Stimulated activated CD8-positive, alpha-beta memory T cell treated with anti-CD3 and anti-CD28 coated beads, Interleukin-4, amount 100 ng/mL, for 24 hours (primary cell): ENCODE results near the gene AJAP1.
"Not testable (repeated sequence)": the region's sequence is repeated elsewhere in the genome, so short reads cannot be mapped to it uniquely, and the experiment has no call there.

Experiments used
- DNase-seq: peaks from one replicate; pipeline ENCODE4 v3.0.0-alpha.2; 2020; ENCODE audit warnings: low read depth

AJAP1 gene

DNA sequence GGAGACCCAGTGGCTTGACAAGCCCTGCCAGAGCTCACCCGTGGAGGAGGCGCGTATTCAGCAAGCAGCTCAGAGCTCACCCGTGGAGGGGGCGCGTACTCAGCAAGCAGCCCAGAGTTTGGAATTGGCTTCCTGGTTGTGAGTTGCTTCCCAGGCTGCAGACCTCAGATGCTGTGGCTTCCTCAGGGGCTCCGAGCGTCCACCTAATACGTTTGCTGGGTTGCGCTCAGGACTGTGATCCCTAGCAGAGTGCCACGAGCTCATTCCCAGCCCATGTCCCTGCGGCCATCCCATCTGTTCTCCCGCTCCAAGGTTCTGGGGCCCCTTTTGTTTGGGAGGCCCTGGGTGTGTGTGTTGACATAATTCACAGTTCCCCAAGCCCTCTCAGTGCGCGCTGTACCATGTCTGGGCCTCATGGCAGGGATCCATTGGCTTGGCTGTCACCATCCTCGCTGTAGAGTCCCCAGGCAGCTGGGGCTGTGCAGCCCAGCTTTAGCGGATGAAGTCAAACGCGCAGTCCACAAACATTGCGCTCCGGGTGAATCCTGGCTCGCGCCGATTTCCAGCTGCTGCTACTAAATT is 3.6 kb downstream of the AJAP1 start:
- no peak for DNase-seq

DNA sequence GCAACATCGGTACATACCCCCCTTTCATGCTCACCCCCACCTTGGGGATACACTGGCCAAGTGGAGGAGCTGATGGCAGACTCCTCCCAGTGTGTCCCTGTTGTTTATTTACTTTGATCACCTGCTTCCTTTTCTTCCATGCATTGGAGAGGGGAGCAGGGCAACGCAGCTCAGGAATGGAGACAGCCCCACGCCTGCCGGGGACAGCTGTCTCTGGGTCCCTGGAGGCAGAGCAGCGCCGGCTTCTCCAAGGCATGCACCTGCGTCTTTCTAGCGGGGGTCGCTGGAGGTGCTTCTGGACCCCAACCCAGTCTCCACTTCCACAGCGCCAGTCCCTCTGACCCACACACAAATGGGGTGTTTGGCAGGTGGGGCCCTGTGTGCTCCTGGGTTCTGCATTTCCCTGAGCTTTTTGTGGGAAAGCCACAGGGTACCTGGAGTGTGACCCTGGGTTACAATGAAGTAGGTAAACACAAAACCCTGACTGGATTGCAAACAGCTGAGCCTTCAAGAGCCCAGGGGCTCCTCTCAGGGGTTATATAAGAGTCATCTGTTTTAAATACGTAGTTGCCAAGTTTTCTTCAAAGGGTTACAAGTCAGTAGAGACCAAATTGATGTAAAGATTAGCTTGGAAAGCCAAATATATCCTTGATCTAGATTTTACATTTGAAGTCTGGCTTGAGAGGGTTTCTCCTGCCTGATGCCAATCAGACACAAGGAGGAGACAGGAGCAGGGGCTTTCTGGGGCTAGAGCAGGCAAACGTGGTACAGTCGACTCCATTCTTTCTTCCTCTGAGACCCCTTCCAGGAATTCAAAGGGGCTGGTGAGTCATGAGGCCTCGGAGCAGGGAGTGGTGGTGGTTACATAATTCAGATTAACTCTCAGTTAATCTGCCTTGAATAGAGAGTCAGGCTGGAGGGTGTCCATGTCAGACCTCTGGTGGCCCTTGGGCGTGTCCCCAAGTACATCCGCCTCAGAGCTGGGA is 4.5 kb downstream of the AJAP1 start:
- DNase-seq: no peak

DNA sequence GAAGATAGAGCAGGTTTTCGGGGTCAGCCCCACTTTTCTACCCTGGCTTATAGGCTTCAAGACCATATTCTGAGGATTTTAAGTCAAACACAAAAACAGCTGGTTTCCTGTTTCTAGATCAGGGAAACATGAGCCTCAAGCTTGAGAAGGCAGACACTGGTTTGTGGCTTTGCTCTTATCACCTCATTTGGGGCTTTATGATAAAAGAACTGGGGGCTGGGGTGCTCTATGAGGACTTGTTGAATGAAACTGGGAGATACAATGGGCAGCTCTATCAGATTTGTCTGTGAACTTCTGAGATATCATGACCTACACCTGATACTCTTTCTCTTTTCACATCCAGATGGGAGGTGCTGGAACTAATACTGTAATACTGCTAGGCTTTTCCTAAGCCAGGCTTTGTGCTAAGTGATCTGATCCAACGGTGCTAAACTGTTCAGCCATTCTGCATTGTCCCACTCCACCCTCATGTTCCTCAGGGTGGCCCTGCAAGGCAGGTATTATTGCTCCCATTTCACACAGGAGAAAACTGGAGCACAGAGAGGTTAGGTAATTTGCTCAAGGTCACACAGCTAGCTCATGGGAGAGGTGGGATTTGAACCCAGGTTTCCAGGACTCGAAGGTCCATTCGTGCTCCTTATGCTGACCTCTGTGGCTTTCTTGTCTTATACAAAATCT is 6.6 kb downstream of the AJAP1 start:
- DNase-seq: no peak

DNA sequence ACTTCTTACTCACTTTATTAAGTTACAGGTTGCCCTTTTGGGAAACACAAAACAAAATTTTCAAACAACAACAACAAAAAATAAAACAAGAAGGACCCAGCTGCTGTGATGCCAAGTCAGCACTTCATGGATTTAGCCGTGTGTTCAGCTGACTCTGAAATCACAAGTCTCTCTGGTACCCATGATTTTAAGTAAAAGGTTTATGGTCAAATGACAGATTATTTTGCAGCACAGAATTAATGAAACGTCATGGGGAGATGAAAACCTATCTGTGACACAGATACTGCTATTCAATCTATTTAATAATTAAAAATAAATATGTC is 7.1 kb downstream of the AJAP1 start:
- no peak for DNase-seq

DNA sequence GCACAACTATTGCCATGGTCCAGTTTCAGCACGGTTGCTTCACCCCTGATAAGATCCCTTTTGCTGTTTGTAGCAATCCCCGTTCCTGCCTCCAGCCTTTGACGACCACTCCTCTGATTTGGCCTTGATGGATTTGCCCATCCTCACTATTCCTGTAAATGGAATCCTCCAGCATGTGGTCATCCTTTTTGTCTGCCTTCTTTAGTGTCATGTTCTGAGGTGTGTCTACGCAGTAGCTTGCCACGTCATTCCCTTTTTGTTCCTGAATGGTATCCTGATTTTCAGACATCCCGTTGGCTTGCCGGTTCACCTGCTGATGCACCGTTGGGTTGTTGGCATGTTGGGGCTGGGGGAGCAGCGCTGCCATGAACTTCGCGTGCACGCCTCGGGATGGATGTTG is 7.8 kb downstream of the AJAP1 start:
- no peak for DNase-seq

DNA sequence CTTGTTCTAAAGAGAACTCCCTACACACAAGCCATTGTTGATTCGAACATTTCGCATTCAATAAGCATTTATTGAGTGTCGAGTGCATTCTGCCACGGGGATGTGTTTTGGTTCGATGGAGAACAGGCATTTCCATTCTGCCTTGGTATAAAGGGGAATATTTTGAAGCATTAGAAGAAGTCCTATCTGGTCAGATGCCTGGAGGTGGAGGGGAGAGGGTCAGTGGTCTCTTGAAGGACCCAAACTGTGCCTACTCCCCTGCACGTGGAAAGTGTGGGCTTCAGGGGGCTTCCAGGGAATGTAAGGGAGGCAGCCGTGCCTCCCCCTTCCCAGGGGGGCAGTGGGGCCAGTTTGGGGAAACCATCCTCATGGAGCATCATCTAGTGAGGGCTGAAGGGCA is 8.3 kb downstream of the AJAP1 start:
- DNase-seq: no peak

DNA sequence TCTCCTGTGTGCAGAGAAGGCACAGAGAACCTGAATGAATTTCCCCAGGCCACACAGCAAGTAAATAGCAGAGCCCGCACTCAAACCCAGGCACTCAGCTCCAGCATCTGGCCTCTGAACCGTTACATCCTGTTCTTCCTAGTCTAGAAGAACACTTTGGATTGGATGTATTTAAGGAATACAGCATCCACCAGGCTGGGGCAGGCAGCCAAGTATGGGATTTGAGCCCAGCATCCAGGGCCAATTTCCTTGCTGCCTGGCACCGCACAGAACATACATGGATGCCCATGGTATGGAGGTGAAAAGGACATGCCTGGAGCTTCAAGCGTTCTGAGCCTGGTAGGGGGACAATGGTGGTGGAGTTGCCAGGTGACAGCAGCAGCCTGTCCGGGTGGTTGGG is 9.7 kb downstream of the AJAP1 start:
- no peak for DNase-seq

DNA sequence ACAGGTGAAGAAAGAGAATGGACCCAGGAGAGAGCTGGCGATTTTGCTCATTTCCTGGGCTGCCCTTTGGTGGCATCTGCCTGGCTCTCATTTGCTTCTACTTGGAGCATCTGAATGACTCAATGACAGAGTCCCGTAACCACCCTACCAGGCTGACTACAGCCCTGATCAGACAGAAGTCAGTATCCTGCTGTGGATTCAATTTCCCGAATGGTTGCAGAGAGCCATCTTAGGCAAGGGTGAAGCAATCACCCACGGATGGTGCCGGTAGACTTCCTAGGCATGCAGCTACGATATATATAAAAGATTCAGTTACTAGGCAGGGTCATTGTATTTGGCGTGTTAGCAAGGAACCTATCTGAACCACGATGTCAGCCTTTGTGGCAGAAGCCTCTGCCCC is 10.2 kb downstream of the AJAP1 start:
- DNase-seq: no peak

DNA sequence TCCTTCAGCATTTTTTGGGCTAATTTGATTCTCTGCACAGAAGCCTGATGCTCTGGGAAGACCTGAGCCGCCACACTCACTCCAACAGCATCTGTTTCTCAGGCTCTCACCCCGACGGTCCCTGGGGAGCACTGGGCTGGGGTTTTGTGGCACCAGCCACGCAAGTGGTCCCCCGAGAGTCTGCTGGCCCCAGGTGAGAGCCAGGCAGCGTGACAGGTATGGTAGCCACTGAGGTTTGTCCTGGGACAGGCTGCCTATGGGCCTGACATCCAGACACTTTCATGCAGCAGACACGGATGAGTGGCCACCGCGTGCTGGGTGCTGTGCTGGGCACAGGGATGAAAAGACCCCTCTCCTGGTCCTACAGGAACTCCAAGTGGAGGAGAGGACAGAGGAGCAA is 11.0 kb downstream of the AJAP1 start:
- DNase-seq: no peak

DNA sequence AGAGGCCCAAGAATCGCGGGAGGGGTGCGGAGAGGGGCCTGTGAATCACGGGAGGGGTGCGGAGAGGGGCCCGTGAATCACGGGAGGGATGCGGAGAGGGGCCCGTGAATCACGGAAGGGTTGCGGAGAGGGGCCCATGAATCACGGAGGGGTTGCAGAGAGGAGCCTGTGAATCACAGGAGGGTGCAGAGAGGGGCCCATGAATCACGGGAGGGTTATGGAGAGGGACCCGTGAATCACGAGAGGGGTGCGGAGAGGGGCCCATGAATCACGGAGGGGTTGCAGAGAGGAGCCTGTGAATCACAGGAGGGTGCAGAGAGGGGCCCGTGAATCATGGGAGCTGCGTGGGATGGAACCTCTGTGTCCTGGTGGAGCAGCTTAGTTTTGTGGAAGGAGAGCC is 12.3 kb downstream of the AJAP1 start:
- not testable (repeated sequence) for DNase-seq

DNA sequence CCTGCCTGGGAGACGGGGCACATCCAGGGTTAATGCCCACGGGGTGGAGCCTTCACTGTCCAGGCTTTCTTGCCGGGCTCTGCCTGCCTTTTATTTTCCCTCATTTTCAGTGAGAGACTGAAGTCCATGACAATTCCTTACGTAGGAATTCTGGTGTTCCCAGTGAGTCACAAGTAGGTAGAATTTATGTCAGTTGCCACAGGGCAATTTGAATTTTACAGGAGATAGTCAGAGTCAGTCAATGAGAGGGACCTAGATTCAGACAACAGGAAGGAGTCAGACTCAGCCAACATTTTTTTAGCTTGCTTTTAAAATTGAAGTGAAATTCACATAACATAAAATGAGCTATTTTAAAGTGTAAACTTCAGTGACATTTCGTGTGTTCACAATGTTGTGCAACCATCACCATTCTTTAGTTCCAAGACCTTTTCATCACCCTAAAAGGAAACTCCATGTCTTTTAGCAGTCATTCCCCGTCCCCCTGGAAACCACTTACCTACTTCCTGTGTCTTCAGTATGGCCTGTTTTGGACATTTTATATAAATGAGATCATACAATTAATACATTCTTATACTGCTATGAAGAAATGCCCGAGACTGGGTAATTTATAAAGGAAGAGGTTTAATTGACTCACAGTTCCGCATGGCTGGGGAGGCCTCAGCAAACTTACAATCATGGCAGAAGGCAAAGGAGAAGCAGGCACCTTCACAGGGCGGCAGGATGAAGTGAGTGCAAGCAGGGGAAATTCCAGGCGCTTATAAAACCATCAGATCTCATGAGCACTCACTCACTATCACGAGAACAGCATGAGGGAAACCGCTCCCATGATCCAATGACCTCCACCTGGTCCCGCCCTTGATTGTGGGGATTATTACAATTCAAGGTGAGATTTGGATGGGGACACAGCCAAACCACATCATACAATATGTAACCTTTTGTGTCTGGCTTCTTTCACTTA is 14.6 kb downstream of the AJAP1 start:
- no peak for DNase-seq

DNA sequence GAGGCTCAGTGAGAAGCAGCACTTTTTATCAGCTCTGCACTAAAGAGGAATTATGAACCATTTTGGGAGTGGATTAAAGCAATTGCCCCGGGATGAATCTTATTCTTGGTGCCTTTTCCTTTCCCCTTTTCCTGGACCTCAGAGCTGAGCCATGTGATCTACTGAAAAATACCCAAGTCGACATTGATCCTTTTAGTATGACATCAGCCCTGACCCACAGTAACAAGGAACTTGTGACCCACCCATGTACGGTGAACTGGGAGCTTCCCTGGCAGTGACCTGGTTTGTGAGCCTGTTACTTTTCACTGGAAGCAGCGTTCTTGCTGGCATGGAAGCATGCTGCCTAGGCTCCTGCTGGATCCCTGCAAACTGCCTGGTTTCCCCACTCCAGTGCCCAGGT is 15.9 kb downstream of the AJAP1 start:
- DNase-seq: no peak

DNA sequence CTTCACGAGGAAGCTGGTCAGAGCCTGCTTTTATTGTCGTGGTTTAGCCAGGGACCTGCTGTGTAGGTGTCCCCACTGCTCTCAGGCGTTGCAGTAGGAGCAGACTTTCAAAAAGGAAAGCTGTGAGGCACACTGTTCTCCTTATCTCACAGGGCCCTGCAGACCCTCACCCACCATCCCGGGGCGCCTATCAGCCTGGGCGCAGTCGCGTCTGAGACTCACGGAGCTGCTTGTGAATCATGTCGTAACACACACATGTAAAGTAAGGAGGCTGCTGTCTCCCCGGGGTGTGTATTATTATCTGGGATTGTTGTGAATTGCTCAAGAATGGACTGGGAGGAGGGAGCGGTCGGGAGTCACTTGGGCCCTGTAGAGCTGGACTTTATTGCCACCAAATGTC is 17.4 kb downstream of the AJAP1 start:
- no peak for DNase-seq

DNA sequence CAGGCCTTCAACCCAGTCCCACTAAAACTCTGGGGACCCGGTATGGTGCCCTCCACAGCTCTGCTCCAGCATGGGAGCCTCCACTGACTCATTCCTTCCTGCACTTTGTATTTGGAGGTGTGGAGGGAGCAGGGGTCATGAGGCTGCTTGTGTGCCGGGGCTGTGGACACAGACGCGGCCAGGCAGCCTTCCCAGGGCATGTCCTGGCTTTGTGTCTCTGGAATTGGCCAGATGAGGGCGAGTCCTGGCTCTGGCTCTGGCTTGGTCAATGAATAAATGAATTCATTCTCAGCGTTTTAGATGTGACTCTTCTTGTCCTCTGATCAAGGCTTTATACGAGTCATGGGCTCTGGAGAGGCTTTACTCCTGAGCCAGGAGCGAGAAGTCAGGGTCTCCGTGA is 19.1 kb downstream of the AJAP1 start:
- no peak for DNase-seq

DNA sequence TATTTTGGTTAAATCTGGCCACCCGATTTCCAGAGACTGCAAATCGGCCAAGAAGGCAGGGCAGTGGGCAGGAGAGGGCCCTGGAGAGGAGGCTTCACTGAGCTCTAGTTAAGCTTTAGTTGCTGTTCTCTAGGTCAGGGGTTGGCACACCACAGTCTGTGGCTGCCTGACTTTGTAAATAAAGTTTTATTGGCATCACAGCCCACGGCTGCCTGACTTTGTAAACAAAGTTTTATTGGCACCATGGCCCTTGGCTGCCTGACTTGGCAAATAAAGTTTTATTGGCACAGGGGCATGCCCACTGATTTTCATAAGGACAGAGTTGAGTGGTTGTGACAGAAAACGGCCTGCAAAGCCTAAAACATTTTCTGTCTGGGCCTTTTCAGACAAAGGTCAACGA is 19.7 kb downstream of the AJAP1 start:
- DNase-seq: no peak

DNA sequence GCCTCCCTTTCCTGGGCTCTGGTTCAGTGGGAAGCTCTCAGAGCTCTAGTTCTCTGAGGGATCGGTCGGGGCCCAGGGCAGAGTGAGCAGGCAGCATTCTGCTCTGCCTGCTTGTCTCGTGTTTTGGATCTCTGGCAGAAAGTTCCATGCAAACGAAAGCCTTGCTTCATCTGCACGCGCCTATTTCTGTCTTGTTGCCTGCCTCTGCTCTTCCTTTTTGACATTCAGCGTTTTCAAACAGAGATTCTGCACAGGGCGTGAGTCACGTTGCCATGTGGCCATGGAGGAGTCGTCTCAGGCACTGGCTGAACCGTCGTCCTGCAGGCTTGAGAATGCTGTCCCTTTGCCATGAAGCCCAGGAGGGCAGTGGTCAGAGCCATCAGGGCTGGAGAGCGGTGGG is 20.3 kb downstream of the AJAP1 start:
- no peak for DNase-seq

DNA sequence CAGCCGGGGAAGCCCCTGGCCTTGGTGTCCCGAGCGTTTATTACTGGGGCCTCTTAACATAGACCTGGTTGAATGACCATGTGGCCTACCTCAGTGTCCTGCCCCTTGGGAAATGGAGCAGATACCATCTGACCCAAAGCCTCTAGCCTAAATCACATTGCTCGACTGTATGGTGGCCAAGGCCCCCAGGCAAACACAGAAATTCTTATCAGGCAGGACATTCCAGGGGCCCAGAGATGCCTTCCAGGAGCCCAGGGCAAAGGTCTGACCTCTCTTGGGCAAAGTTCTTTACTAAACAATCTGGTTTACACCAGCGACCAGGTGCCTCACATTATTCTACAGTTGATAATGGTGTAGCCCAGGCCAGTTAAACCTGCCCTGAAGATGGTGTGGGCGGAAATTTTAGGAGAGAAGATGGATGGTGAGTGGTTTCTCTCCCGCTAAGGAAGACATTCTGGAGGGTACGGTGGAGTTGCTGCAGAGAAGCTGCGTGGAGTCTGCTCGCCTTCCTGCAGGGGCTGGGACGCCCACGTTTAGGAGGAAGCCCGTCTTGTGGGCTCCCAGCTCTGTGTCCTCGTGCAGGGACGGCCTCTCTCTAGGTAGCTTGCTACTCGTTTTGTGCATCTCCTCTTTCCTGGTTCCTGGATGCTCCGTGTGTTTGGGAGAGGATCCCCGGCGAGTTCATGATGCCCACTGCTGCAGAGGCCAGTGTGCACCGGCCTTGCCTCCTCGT is 21.2 kb downstream of the AJAP1 start:
- no peak for DNase-seq

DNA sequence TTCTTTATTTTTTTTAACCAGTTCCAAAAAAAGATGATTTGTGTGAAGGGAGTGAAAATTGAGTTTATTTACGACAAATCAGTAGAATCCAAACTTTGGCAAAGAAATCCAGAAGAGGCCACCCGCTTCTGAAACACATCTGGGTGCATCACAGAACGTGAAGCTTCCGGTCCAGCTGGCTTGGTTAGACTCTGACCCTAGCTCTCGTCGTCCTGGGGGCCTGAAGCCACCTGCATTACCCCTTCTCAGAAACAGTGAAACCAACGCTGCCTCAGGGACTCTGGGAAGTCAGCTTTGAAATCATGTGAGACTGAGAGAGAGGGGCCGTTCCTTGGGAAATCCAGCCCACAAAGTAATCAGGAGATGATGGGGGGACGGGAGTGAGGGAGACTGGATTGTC is 21.8 kb downstream of the AJAP1 start:
- no peak for DNase-seq

DNA sequence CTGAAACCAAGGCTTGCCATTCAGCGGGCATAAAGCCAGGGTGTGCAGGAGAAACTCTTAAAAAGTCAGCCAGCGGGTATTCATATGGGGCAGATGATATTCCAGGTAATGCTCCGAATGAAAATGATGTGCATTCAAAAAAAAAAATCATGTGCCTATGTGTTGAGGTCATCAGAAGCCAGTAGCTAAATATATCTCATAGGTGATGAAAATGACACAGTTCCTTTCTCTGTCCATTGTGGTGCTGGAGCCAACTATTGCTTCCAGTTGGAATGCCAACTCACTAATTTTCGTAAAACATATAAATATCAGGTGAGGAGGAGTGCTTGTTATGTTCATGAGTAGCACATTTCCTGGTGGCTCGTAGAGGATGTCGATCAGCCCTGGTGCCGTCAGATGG is 23.2 kb downstream of the AJAP1 start:
- no peak for DNase-seq

DNA sequence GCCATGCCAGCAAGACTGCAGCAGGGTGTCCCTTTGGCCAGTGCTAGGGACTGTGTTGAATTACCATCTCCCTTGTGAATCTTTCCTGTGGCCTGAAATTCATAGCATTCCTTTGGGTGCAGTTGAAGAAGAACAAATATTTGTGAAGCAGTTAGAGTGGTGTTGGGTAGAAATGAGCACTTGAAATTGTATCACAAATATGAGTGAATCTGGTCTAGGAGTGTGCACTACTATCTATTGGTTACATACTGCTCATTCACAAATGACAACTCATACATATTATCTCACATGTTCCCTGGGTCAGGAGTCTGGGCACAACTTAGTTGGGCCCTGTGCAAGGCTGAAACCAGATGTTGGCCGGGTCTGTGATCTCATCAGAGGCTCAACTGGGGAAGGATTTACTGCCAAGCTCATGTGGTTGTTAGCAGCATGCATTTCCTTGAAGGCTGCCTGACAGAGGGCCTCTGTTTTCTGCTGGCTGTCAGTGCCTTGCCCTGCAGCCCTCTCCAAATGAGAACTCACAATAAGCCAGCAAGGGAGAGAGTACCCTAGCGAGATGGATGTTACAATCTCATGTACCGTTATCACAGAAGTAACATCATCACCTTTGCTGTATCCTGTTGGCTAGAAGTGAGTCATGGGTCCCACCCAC is 23.8 kb downstream of the AJAP1 start:
- no peak for DNase-seq

DNA sequence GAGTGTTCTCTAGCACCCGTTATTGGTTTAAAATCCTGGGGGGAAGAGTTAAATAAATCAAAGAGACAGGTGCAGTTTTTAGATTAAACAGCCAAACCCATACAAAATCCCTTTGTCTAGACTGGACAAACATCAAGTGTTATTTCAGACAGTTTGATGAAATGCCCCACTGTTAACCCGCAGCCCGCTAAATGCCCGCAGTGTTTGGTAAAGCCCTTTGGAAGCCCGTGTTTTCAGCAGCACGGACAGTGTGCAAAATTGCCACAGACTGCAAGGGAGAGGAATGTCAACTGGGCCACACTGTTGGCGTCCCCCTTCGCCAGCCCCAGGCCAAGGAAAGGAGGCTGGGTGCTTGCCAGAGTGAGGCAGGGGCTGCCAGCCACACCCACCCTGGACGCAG is 26.6 kb downstream of the AJAP1 start:
- no peak for DNase-seq
